Tibial artery (tissue), 4 donors: ENCODE results near the gene TMEM45A.

ENCODE experiments used
- DNase-seq, 2 donors: peaks; one replicate each; pipeline ENCODE4 v3.0.0-alpha.2; 2019
- H3K27ac ChIP-seq, 2 donors: fragments of 200-600 bp; sonication (generic) in 1 of 2; 1 replicate in 1 of 2; 2 replicates in 1 of 2; pipeline ENCODE4 v1.5.1; 2018 to 2019; ENCODE audit warnings: mild to moderate bottlenecking in 1 of 2
- H3K27me3 ChIP-seq, 2 donors: fragments of 200-600 bp; sonication (generic) in 1 of 2; one replicate each; pipeline versions ENCODE4 v1.5.1 to v1.6.0; 2016 to 2019
- H3K36me3 ChIP-seq, 3 donors: fragments of 200-600 bp; sonication (generic) in 2 of 3; one replicate each; pipeline ENCODE4 v1.5.1; 2016 to 2019; ENCODE audit warnings: mild to moderate bottlenecking in 2 of 3
- H3K4me1 ChIP-seq, 4 donors: fragments of 200-600 bp; sonication (generic) in 2 of 4; 1 replicate in 3 of 4; 2 replicates in 1 of 4; pipeline ENCODE4 v1.5.1; 2016 to 2019
- H3K4me3 ChIP-seq, 2 donors: fragments of 200-600 bp; sonication (generic) in 1 of 2; 1 replicate in 1 of 2; 2 replicates in 1 of 2; pipeline ENCODE4 v1.5.1; 2018 to 2019; ENCODE audit warnings: mild to moderate bottlenecking in 2 of 2
- H3K9me3 ChIP-seq, 3 donors: fragments of 200-600 bp; sonication (generic) in 1 of 3; one replicate each; pipeline ENCODE4 v1.5.1; 2016 to 2019
- intact Hi-C: fragments of 100-400 bp; cut with DNase I; formaldehyde crosslinking; loops from one replicate; pipeline ENCODE4 v1.15.0; 2023; ENCODE audit warnings: low total_unique reads
- TF ChIP-seq, protein P1 (sequence below), 2 experiments: fragments of 200-600 bp in 1 of 2; fragments of 450-650 bp in 1 of 2; IDR thresholded peaks; one replicate each; pipeline ENCODE4 v1.5.1; 2017 to 2019; ENCODE audit warnings: antibody characterized with exemption in 2 of 2, mild to moderate bottlenecking in 1 of 2, moderate library complexity in 1 of 2

Gene TMEM45A

DNA sequence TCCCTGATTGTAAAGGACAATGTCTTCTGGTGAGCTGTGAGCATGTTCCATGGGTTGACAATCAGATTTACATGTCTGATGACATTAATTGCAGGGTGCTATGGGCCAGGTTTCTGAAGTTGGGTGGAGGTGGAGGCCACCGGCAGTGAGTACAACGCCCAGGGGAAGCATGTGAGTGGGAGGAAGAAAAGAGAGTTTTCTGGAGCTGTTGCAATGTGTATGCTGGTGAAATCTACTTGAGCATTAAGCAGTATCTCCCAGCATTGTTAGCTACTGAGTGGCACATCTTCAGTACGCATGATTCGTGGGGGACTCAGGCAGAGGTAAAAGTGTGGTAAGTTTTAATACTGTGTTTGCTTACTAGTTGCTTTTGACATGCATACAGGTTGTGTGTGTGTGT lies 26.6 kb downstream of the TMEM45A start:
- H3K27ac ChIP-seq = no peak overlapping the region
- TF ChIP-seq, protein P1, sequence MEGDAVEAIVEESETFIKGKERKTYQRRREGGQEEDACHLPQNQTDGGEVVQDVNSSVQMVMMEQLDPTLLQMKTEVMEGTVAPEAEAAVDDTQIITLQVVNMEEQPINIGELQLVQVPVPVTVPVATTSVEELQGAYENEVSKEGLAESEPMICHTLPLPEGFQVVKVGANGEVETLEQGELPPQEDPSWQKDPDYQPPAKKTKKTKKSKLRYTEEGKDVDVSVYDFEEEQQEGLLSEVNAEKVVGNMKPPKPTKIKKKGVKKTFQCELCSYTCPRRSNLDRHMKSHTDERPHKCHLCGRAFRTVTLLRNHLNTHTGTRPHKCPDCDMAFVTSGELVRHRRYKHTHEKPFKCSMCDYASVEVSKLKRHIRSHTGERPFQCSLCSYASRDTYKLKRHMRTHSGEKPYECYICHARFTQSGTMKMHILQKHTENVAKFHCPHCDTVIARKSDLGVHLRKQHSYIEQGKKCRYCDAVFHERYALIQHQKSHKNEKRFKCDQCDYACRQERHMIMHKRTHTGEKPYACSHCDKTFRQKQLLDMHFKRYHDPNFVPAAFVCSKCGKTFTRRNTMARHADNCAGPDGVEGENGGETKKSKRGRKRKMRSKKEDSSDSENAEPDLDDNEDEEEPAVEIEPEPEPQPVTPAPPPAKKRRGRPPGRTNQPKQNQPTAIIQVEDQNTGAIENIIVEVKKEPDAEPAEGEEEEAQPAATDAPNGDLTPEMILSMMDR (IDR thresholded peaks at IDR 0.05) = no peak
- H3K4me3 ChIP-seq = no peak overlapping the region
- no peaks in the 10 kb centered on the region for H3K27me3 ChIP-seq
- H3K4me1 ChIP-seq = no peaks in the 10 kb centered on the region
- H3K36me3 ChIP-seq = peaks cover 3 to 25% (median 18%) of the 10 kb centered on the region in 3 donors
- no peaks in the 10 kb centered on the region for H3K9me3 ChIP-seq
- intact Hi-C loops = no loop called here
- DNase-seq = no peak

DNA sequence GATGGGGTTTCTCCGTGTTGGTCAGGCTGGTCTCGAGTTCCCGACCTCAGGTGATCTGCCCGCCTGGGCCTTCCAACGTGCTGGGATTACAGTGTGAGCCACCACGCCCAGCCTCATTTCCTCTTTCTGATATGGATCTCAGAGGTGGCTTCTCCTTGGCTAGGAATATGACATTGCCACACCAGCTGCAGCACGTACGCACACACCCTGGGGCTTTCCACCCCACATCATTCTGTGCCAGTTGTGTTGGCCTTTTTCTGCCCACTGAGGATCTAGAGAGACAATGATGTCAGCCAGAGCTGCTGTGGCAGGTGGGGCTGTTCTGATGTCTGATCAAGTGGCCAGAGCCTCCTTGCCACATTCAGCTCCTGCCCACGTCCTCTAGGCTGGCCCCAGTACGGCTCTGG lies 29.0 kb downstream of the TMEM45A start:
- intact Hi-C loops = no loop called here
- Histone ChIP-seq H3K4me1 (no peaks in the 10 kb centered on the region), H3K36me3 (peaks cover 3 to 25% (median 18%) of the 10 kb centered on the region in 3 donors), H3K27me3 (no peaks in the 10 kb centered on the region), H3K27ac (no peak overlapping the region), H3K9me3 (no peaks in the 10 kb centered on the region), H3K4me3 (no peak overlapping the region)
- no peak for DNase-seq
- TF ChIP-seq, protein P1 (IDR thresholded peaks at IDR 0.05) = no peak

DNA sequence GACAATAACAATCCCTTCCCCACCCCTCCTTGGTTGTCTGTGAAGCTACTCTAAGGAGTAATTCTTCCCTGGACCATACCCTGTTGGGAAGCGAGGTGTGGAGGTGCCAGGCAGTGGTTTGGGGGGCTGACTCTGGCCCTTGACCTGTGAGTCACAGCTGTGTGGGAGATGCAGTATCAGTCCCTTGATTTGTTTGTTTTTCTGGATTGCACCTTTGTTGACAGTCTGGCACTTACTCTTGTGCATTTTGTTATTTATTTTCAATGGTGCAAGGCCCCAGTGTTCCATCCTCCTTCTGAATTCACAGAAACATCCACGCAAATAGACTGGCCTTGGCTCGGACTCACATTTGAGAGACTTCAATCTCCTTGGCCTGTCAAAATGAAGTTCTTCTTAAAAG lies 29.7 kb downstream of the TMEM45A start:
- Histone ChIP-seq H3K36me3 (peaks cover 3 to 25% (median 18%) of the 10 kb centered on the region in 3 donors), H3K4me3 (no peak overlapping the region), H3K27me3 (no peaks in the 10 kb centered on the region), H3K27ac (no peak overlapping the region), H3K4me1 (no peaks in the 10 kb centered on the region), H3K9me3 (no peaks in the 10 kb centered on the region)
- DNase-seq = no peak
- TF ChIP-seq, protein P1 (IDR thresholded peaks at IDR 0.05) = no peak
- intact Hi-C loops = no loop called here

DNA sequence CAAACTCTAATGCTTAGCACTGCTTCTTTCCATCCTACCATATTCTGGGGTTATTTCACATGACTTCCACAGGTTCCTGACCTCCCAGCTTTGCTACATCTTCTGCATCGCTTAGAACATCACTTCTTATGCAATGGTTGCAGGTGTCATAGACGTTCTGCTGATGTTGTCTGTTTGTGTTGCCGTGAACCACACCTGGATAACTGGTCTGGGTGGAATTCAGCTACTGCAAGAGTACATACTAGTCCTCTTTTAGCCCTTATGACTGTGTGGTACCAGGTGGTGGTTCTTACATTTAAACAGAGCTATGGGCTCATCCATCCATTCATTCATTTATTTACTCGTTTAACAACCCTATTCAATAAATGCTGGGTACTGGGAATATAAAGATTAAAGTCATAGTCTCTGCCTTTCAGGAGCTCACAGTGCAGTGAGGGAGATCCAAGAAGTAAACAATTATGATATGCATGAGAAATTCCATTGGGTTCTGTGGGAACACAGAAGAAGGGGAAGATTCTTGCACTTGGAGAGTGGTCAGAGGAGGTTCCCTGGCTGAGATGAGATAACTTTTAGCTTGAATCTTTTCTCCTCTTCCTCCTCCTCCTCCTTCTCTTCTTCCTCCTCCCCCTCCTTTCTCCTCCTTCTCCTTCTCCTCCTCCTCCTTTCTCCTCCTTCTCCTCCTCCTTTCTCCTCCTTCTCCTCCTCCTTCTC lies 30.8 kb downstream of the TMEM45A start:
- no peak overlapping the region for H3K4me3 ChIP-seq
- no peak for DNase-seq
- intact Hi-C loops = no loop called here
- TF ChIP-seq, protein P1 (IDR thresholded peaks at IDR 0.05) = no peak
- H3K36me3 ChIP-seq = peaks cover 3 to 25% (median 18%) of the 10 kb centered on the region in 3 donors
- H3K27ac ChIP-seq = no peak overlapping the region
- no peaks in the 10 kb centered on the region for H3K4me1 ChIP-seq
- no peaks in the 10 kb centered on the region for H3K27me3 ChIP-seq
- H3K9me3 ChIP-seq = no peaks in the 10 kb centered on the region

DNA sequence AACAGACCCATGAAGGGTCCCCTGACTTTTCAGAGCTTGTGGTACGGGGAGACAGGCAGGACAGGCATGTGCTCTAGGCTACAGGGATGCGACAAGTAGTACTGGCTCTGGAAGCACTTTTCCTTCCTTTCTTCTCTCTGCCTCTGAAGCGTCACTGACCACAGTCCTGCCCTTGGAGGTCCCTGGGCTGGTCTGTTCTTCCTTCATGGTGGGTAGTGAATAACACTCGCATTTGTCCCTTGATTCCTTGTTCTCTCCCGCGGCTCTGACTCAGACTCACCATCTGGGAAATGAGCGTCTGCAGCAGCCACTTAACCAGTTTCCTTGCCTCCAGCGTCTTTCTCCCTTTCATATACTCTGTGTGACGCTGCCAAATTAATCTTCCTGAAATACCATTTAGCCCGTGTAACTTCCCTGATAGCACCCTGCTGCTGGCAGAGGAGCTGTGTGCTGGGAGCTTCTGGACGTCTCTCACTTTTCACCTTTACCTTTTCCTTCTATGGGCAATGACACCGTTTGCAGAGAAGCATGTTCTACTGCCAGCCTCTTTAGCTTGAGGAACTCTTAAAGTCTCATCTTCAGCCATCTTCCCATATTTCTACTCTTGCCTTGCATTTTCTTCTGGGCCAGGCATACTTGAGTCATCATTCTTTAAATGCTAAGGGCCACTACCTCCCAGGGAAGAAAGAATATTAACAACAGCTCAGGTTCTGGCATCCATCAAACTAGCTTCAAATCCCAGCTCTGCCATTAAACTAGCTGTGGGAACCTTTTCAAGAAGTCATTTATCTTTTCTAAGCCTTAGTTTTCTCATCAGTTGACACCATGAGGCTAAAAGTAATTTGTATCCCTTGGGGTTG lies 33.6 kb downstream of the TMEM45A start:
- intact Hi-C loops = no loop called here
- Histone ChIP-seq H3K9me3 (no peaks in the 10 kb centered on the region), H3K36me3 (peaks cover 0 to 18% (median 7%) of the 10 kb centered on the region in 3 donors), H3K4me1 (no peaks in the 10 kb centered on the region), H3K27me3 (no peaks in the 10 kb centered on the region), H3K4me3 (no peak overlapping the region), H3K27ac (peak overlapping the region in 1 of 2 donors; percentile 24)
- TF ChIP-seq, protein P1 (IDR thresholded peaks at IDR 0.05) = no peak
- peak in 1 of 2 donors; percentile 38 for DNase-seq
